GM23338 (cell line): ENCODE data around the gene SFI1. TPM values are rescaled to one million over a fixed set of nuclear protein-coding genes. Genes with fewer than 3 reads are reported as not detected.

Source experiments
- ATAC-seq: fragments of 200-7000 bp; cut with Tn5 transposase; 3 replicates; pipeline ENCODE4 v1.9.1; 2020
- DNase-seq: peaks from one replicate; pipeline ENCODE4 v3.0.0-alpha.2; 2015; ENCODE audit warnings: low spot score
- H2AFZ ChIP-seq: fragments of 200-600 bp; sonication (generic); 2 replicates; pipeline ENCODE4 v1.8.0; 2016; ENCODE audit warnings: antibody characterized with exemption, mild to moderate bottlenecking, moderate library complexity
- H3F3A ChIP-seq: fragments of 200-600 bp; sonication (generic); replicated peaks from 2 replicates; pipeline ENCODE4 v1.8.0; 2017; ENCODE audit warnings: antibody characterized with exemption, mixed run types, low read depth
- H3K27ac ChIP-seq: fragments of 200-600 bp; sonication (generic); 2 replicates; pipeline ENCODE4 v1.6.1; 2016; ENCODE audit warnings: low read depth
- H3K27me3 ChIP-seq: fragments of 200-600 bp; sonication (generic); 2 replicates; pipeline ENCODE4 v1.8.0; 2016; ENCODE audit warnings: mild to moderate bottlenecking, mixed run types, moderate library complexity; ENCODE audit not compliant: insufficient read depth
- H3K36me3 ChIP-seq: fragments of 200-600 bp; sonication (generic); 2 replicates; pipeline ENCODE4 v1.8.0; 2016; ENCODE audit warnings: mild to moderate bottlenecking; ENCODE audit not compliant: insufficient read depth
- H3K4me1 ChIP-seq: fragments of 200-600 bp; sonication (generic); 2 replicates; pipeline ENCODE4 v1.8.0; 2016; ENCODE audit warnings: mild to moderate bottlenecking, moderate library complexity; ENCODE audit not compliant: insufficient read depth
- H3K4me2 ChIP-seq: fragments of 200-600 bp; sonication (generic); 2 replicates; pipeline ENCODE4 v1.7.1; 2017; ENCODE audit warnings: mixed run types
- H3K4me3 ChIP-seq: fragments of 200-600 bp; sonication (generic); 2 replicates; pipeline ENCODE4 v1.6.1; 2016; ENCODE audit warnings: mixed run types
- H3K79me2 ChIP-seq: fragments of 200-600 bp; sonication (generic); replicated peaks from 2 replicates; pipeline ENCODE4 v1.8.0; 2017; ENCODE audit warnings: mild to moderate bottlenecking; ENCODE audit not compliant: insufficient read depth
- H3K9me2 ChIP-seq: fragments of 200-600 bp; sonication (generic); 2 replicates; pipeline ENCODE4 v1.8.0; 2017; ENCODE audit not compliant: insufficient read depth
- H4K20me1 ChIP-seq: fragments of 200-600 bp; sonication (generic); replicated peaks from 2 replicates; pipeline ENCODE4 v1.8.0; 2017; ENCODE audit warnings: mild to moderate bottlenecking; ENCODE audit not compliant: insufficient read depth
- H3K27ac Mint-ChIP-seq: 2 replicates; pipeline ENCODE4 v1.8.0; 2020; ENCODE audit warnings: inconsistent platforms, mild to moderate bottlenecking, moderate library complexity, mixed read lengths
- H3K27me3 Mint-ChIP-seq: 3 replicates; pipeline ENCODE4 v1.8.0; 2022; ENCODE audit warnings: low read depth, mild to moderate bottlenecking, moderate library complexity, mixed read lengths, inconsistent platforms; ENCODE audit not compliant: insufficient read depth, poor library complexity
- H3K36me3 Mint-ChIP-seq: 3 replicates; pipeline ENCODE4 v1.8.0; 2021; ENCODE audit warnings: low read depth, mild to moderate bottlenecking, inconsistent platforms, moderate library complexity, mixed read lengths
- H3K4me1 Mint-ChIP-seq: 3 replicates; pipeline ENCODE4 v1.8.0; 2020; ENCODE audit warnings: mild to moderate bottlenecking, inconsistent platforms, mixed read lengths
- H3K4me3 Mint-ChIP-seq: 3 replicates; pipeline ENCODE4 v1.8.0; 2021; ENCODE audit warnings: moderate library complexity, mild to moderate bottlenecking, inconsistent platforms, mixed read lengths
- H3K9me3 Mint-ChIP-seq: 3 replicates; pipeline ENCODE4 v1.8.0; 2020; ENCODE audit warnings: moderate library complexity, mild to moderate bottlenecking, inconsistent platforms, mixed read lengths
- CREB1 ChIP-seq: fragments of 250-450 bp; sonication (Bioruptor Pico); IDR thresholded peaks from 2 replicates; pipeline ENCODE4 v1.5.0; 2020; ENCODE audit warnings: low read depth, mild to moderate bottlenecking, moderate library complexity
- EZH2phosphoT487 ChIP-seq: fragments of 200-600 bp; sonication (generic); IDR thresholded peaks from one replicate; pipeline ENCODE4 v1.8.1; 2018; ENCODE audit warnings: antibody characterized with exemption; ENCODE audit not compliant: unreplicated experiment
- JUNB ChIP-seq: IDR thresholded peaks from one replicate; pipeline ENCODE4 v1.6.1; 2016; ENCODE audit warnings: antibody characterized with exemption; ENCODE audit not compliant: unreplicated experiment
- NANOG ChIP-seq: IDR thresholded peaks from 2 replicates; pipeline ENCODE4 v1.6.1; 2016; ENCODE audit warnings: antibody characterized with exemption, borderline replicate concordance
- POLR2AphosphoS5 ChIP-seq: IDR thresholded peaks from 2 replicates; pipeline ENCODE4 v1.6.1; 2016; ENCODE audit warnings: antibody characterized with exemption, low read depth
- ZNF114 ChIP-seq: fragments of 250-450 bp; sonication (Bioruptor Pico); IDR thresholded peaks from 2 replicates; pipeline ENCODE4 v1.5.0; 2020; ENCODE audit warnings: mild to moderate bottlenecking, moderate library complexity
- ZNF331 ChIP-seq: fragments of 250-450 bp; sonication (Bioruptor Pico); IDR thresholded peaks from 2 replicates; pipeline ENCODE4 v1.5.0; 2020; ENCODE audit warnings: low read depth, mild to moderate bottlenecking, moderate library complexity
- polyA plus RNA-seq: library from polyadenylated mRNA; unstranded; fragments of >200 nt; fragmentation: Nextera tagmentation; extraction: Ambion mirVana; gene quantifications from 2 replicates; pipeline ENCODE4 v1.2.1, GENCODE V29; 2016
- total RNA-seq: library from RNA; depleted of rRNA; stranded (reverse); fragments of >200 nt; shearing (Covaris generic); gene quantifications from 2 replicates; pipeline ENCODE4 v1.2.3, GENCODE V29; 2014
- TF ChIP-seq, protein P1 (sequence below): fragments of 250-450 bp; sonication (Bioruptor Pico); IDR thresholded peaks from 2 replicates; pipeline ENCODE4 v1.5.0; 2020; ENCODE audit warnings: mild to moderate bottlenecking, moderate library complexity
- TF ChIP-seq, protein P2 (sequence below): IDR thresholded peaks from one replicate; pipeline ENCODE4 v1.6.1; 2018; ENCODE audit warnings: antibody characterized with exemption; ENCODE audit not compliant: unreplicated experiment
- TF ChIP-seq, protein P3 (sequence below), 2 experiments: fragments of 200-600 bp in 1 of 2; sonication (generic) in 1 of 2; conservative IDR thresholded peaks; 2 replicates each; pipeline versions ENCODE4 v1.5.1 to v1.6.1; 2016 to 2017; ENCODE audit warnings: antibody characterized with exemption in 2 of 2, low read depth in 2 of 2, mild to moderate bottlenecking in 2 of 2, moderate library complexity in 1 of 2
- TF ChIP-seq, protein P4 (sequence below): IDR thresholded peaks from 2 replicates; pipeline ENCODE4 v1.6.1; 2016; ENCODE audit warnings: antibody characterized with exemption

Gene SFI1
- total and polyA plus RNA-seq, 2 experiments from 2014 or later: 16.7 to 25.6 TPM

DNA sequence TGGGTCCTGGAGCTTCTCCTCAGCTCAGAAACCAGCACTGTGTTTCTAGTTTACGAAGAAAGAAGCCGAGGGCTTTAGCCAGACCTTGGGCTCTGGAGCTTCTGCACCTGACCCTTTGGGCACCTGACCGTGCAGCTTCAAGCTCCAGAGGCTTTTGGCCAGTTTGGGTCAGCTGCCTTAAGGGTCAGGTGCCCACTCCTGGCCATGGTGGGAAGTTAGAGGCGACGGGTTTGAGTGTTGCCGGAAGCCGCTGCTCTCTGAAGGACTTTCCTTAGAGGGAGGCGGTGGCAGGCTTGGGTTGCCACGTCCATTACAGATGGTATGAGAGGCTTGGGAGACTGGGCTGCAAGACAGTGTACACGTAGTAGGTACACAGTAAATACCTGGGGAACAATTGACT lies 113.4 kb downstream of the SFI1 start:
- Histone ChIP-seq H2AFZ (no peak overlapping the region), H3K79me2 (no peaks in the 10 kb centered on the region), H3K36me3 (no peaks in the 10 kb centered on the region), H3K4me1 (no peaks in the 10 kb centered on the region), H3F3A (0 out of 2 replicates have a peak, but pooled peaks cover 3% of the 10 kb centered on the region), H3K4me2 (no peak overlapping the region), H3K27ac (no peak overlapping the region), H3K27me3 (no peaks in the 10 kb centered on the region), H3K4me3 (no peak overlapping the region), H4K20me1 (no peaks in the 10 kb centered on the region), H3K9me2 (no peaks in the 10 kb centered on the region)
- ATAC-seq: no peak
- Mint-ChIP-seq H3K4me3 (no peak overlapping the region), H3K4me1 (no peaks in the 10 kb centered on the region; the same call in 2 of the 3 replicates), H3K36me3 (peaks cover 4% of the 10 kb centered on the region; the same call in 1 of the 3 replicates), H3K27me3 (peaks cover 18% of the 10 kb centered on the region), H3K27ac (no peak overlapping the region; the same call in 1 of the 2 replicates), H3K9me3 (no peaks in the 10 kb centered on the region)
- no peak for TF ChIP-seq ZNF331
- TF ChIP-seq CREB1 (CRISPR knock-in tag): no peak
- TF ChIP-seq EZH2phosphoT487: no peak
- no peak for TF ChIP-seq NANOG
- TF ChIP-seq, protein P1, sequence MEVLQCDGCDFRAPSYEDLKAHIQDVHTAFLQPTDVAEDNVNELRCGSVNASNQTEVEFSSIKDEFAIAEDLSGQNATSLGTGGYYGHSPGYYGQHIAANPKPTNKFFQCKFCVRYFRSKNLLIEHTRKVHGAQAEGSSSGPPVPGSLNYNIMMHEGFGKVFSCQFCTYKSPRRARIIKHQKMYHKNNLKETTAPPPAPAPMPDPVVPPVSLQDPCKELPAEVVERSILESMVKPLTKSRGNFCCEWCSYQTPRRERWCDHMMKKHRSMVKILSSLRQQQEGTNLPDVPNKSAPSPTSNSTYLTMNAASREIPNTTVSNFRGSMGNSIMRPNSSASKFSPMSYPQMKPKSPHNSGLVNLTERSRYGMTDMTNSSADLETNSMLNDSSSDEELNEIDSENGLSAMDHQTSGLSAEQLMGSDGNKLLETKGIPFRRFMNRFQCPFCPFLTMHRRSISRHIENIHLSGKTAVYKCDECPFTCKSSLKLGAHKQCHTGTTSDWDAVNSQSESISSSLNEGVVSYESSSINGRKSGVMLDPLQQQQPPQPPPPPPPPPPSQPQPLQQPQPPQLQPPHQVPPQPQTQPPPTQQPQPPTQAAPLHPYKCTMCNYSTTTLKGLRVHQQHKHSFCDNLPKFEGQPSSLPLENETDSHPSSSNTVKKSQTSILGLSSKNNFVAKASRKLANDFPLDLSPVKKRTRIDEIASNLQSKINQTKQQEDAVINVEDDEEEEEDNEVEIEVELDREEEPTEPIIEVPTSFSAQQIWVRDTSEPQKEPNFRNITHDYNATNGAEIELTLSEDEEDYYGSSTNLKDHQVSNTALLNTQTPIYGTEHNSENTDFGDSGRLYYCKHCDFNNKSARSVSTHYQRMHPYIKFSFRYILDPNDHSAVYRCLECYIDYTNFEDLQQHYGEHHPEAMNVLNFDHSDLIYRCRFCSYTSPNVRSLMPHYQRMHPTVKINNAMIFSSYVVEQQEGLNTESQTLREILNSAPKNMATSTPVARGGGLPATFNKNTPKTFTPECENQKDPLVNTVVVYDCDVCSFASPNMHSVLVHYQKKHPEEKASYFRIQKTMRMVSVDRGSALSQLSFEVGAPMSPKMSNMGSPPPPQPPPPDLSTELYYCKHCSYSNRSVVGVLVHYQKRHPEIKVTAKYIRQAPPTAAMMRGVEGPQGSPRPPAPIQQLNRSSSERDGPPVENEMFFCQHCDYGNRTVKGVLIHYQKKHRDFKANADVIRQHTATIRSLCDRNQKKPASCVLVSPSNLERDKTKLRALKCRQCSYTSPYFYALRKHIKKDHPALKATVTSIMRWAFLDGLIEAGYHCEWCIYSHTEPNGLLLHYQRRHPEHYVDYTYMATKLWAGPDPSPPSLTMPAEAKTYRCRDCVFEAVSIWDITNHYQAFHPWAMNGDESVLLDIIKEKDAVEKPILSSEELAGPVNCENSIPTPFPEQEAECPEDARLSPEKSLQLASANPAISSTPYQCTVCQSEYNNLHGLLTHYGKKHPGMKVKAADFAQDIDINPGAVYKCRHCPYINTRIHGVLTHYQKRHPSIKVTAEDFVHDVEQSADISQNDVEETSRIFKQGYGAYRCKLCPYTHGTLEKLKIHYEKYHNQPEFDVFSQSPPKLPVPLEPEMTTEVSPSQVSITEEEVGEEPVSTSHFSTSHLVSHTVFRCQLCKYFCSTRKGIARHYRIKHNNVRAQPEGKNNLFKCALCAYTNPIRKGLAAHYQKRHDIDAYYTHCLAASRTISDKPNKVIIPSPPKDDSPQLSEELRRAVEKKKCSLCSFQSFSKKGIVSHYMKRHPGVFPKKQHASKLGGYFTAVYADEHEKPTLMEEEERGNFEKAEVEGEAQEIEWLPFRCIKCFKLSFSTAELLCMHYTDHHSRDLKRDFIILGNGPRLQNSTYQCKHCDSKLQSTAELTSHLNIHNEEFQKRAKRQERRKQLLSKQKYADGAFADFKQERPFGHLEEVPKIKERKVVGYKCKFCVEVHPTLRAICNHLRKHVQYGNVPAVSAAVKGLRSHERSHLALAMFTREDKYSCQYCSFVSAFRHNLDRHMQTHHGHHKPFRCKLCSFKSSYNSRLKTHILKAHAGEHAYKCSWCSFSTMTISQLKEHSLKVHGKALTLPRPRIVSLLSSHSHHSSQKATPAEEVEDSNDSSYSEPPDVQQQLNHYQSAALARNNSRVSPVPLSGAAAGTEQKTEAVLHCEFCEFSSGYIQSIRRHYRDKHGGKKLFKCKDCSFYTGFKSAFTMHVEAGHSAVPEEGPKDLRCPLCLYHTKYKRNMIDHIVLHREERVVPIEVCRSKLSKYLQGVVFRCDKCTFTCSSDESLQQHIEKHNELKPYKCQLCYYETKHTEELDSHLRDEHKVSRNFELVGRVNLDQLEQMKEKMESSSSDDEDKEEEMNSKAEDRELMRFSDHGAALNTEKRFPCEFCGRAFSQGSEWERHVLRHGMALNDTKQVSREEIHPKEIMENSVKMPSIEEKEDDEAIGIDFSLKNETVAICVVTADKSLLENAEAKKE (CRISPR knock-in tag): no peak
- TF ChIP-seq, protein P2, sequence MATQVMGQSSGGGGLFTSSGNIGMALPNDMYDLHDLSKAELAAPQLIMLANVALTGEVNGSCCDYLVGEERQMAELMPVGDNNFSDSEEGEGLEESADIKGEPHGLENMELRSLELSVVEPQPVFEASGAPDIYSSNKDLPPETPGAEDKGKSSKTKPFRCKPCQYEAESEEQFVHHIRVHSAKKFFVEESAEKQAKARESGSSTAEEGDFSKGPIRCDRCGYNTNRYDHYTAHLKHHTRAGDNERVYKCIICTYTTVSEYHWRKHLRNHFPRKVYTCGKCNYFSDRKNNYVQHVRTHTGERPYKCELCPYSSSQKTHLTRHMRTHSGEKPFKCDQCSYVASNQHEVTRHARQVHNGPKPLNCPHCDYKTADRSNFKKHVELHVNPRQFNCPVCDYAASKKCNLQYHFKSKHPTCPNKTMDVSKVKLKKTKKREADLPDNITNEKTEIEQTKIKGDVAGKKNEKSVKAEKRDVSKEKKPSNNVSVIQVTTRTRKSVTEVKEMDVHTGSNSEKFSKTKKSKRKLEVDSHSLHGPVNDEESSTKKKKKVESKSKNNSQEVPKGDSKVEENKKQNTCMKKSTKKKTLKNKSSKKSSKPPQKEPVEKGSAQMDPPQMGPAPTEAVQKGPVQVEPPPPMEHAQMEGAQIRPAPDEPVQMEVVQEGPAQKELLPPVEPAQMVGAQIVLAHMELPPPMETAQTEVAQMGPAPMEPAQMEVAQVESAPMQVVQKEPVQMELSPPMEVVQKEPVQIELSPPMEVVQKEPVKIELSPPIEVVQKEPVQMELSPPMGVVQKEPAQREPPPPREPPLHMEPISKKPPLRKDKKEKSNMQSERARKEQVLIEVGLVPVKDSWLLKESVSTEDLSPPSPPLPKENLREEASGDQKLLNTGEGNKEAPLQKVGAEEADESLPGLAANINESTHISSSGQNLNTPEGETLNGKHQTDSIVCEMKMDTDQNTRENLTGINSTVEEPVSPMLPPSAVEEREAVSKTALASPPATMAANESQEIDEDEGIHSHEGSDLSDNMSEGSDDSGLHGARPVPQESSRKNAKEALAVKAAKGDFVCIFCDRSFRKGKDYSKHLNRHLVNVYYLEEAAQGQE: no peak
- TF ChIP-seq, protein P3, sequence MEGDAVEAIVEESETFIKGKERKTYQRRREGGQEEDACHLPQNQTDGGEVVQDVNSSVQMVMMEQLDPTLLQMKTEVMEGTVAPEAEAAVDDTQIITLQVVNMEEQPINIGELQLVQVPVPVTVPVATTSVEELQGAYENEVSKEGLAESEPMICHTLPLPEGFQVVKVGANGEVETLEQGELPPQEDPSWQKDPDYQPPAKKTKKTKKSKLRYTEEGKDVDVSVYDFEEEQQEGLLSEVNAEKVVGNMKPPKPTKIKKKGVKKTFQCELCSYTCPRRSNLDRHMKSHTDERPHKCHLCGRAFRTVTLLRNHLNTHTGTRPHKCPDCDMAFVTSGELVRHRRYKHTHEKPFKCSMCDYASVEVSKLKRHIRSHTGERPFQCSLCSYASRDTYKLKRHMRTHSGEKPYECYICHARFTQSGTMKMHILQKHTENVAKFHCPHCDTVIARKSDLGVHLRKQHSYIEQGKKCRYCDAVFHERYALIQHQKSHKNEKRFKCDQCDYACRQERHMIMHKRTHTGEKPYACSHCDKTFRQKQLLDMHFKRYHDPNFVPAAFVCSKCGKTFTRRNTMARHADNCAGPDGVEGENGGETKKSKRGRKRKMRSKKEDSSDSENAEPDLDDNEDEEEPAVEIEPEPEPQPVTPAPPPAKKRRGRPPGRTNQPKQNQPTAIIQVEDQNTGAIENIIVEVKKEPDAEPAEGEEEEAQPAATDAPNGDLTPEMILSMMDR (conservative IDR thresholded peaks at IDR 0.05; ENCODE audit: low read depth in 2 of 2): no peak
- TF ChIP-seq ZNF114 (CRISPR knock-in tag): no peak
- TF ChIP-seq, protein P4, sequence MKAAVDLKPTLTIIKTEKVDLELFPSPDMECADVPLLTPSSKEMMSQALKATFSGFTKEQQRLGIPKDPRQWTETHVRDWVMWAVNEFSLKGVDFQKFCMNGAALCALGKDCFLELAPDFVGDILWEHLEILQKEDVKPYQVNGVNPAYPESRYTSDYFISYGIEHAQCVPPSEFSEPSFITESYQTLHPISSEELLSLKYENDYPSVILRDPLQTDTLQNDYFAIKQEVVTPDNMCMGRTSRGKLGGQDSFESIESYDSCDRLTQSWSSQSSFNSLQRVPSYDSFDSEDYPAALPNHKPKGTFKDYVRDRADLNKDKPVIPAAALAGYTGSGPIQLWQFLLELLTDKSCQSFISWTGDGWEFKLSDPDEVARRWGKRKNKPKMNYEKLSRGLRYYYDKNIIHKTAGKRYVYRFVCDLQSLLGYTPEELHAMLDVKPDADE: no peak
- TF ChIP-seq JUNB: no peak
- TF ChIP-seq POLR2AphosphoS5: no peak
- no peak for DNase-seq
